LNCaP clone FGC (cell line): Measurements from ENCODE around the gene NEURL2.

Experiments
- DNase-seq: peaks from one replicate; pipeline ENCODE4 v3.0.0-alpha.2; 2011; ENCODE audit warnings: low read depth
- H3K4me3 ChIP-seq: 2 replicates; pipeline ENCODE4 v1.5.1; 2011; ENCODE audit warnings: mild to moderate bottlenecking, low read depth, low read length, control low read depth
- CTCF ChIP-seq: IDR thresholded peaks from 2 replicates; pipeline ENCODE4 v1.5.1; 2012; ENCODE audit warnings: mild to moderate bottlenecking; ENCODE audit not compliant: control insufficient read depth, insufficient read depth; ENCODE audit errors: extremely low read depth

Gene NEURL2

GRCh38 chr20:45850238-45850637, 40.8 kb downstream of the NEURL2 start:
- H3K4me3 ChIP-seq: no peak overlapping the region
- no peak for TF ChIP-seq CTCF
- DNase-seq: no peak

- no peak for TF ChIP-seq CTCF
- no peak overlapping the region for H3K4me3 ChIP-seq
- DNase-seq: peak; percentile 44
Observed at GRCh38 chr20:45848969-45849582, 41.9 kb downstream of the NEURL2 start.

- DNase-seq: no peak
- no peak for TF ChIP-seq CTCF
- no peak overlapping the region for H3K4me3 ChIP-seq
Observed at GRCh38 chr20:45848421-45848820, 42.6 kb downstream of the NEURL2 start.

- TF ChIP-seq CTCF: no peak
- no peak for DNase-seq
- H3K4me3 ChIP-seq: no peak overlapping the region
Observed at GRCh38 chr20:45845452-45845851, 45.6 kb downstream of the NEURL2 start.

- no peak overlapping the region for H3K4me3 ChIP-seq
- TF ChIP-seq CTCF: no peak
- no peak for DNase-seq
Observed at GRCh38 chr20:45843506-45843905, 47.5 kb downstream of the NEURL2 start.

GRCh38 chr20:45842169-45842812, 48.7 kb downstream of the NEURL2 start:
- no peak for TF ChIP-seq CTCF
- H3K4me3 ChIP-seq: no peak overlapping the region
- DNase-seq: no peak
